NCI-H2081 treated with DMSO at 0.1 percent for 48 hours (cell line): ENCODE data around the gene SKA3.
"Not testable (repeated sequence)": the region's sequence is repeated elsewhere in the genome, so short reads cannot be mapped to it uniquely, and the experiment has no call there.

ENCODE experiments used
- DNase-seq: peaks from one replicate; lab custom pipeline; 2025; lab: John Stamatoyannopoulos, UW

The SKA3 gene

DNA sequence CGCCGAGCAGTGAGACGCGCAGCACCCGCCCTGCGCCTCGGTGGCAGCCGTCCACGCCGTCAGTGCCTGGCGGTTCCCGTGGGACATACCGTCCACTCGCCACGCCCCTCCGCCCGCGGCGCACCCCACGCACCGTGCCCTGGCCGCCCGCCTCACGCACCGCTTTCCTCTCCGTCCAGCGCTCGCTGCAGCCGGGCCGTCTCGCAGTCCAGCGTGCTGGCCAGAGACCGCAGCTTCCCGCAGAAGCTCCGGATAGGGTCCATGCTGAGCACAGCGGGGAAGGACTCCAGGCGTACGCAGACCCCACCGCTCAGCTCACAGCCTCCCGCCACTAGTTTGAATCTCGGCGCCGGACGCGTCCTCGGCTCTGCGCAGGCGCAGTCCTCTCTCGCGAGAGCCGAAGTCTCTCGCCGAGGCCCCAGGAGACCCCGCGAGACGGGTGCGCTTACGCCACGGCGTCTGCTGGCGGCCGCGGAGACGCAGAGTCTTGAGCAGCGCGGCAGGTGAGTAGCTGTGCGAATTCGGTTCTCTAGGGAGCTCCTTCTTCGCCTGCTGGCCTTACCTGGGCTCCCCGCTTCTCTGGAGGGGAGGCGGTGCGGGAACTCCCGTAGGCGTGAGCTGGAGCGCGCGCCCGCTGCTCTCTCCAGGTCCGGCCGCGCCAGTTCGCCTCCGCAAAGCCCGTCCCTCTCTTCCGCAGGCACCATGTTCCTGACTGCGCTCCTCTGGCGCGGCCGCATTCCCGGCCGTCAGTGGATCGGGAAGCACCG lies at the start of gene SKA3, which contains the start of gene MRPL57:
SKA3 (minus strand) TSS at position 338 of the 767 bp plus-strand sequence; CDS start at position 263, 75 bp downstream.
MRPL57 (plus strand) TSS at position 444 of the 767 bp plus-strand sequence; CDS start at position 703, 259 bp downstream.
- peak; percentile 66 for DNase-seq

DNA sequence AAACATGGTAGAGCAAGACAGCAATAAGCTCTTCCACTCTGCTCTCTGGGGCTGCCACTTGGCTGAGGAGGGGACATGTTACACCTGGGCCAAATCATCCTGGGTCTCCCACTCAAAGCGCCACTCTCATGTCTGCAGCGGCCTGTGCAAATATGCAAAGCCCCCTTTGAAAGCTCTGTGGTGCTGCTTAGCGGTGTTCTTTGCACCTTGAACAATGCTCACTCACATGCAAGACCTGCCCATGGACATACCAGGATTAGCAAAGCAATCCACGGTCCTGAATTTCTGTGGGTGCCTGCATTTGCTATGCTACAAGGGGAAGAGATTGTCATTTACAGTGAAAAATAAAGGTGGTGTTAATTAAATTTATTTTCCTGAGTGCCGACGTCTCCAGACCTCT lies 48.7 kb upstream of the SKA3 start:
- no peak for DNase-seq

- DNase-seq, result no peak
Measured at GRCh38 chr13:21221268-21221667, 44.9 kb upstream of the SKA3 start.

DNA sequence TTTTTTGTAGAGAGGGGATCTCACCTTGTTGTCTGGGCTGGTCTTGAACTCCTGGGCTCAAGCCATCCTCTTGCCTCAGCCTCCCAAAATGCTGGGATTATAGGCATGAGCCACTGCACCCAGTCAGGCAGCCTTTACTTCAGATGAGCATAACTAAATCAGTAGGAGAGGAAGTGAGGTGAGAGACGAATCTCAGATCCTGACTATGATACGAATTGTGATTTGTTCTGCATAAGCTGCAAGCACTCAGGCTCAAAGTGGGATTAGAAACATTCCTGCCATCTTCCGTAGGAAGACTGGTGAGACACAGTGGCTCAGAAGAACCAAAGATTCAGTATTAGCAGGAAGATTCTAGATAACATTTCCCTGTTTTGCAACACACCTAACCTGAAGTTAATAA lies 43.4 kb upstream of the SKA3 start:
- not testable (repeated sequence) for DNase-seq

DNA sequence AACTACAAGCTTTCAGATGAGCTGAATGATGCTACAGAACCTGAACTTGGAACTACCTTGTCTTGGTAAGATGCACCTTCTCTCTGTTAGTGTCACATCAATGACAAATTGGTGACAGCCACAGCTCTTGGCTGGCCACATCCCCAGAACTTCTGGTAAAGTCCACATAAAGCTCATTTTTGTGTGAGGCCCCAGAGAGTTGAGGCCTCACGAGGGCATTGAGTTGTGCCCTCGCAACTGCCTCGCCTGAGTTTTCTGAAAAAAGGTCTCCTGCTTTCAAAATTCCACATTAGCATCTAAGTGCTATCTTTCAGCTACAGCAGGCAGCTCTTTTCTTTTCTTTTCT lies 42.7 kb upstream of the SKA3 start:
- DNase-seq, result no peak

- no peak for DNase-seq
Measured at GRCh38 chr13:21218351-21219035, 42.1 kb upstream of the SKA3 start.

GRCh38 chr13:21216332-21216731 lies 40.0 kb upstream of the SKA3 start:
- no peak for DNase-seq

DNA sequence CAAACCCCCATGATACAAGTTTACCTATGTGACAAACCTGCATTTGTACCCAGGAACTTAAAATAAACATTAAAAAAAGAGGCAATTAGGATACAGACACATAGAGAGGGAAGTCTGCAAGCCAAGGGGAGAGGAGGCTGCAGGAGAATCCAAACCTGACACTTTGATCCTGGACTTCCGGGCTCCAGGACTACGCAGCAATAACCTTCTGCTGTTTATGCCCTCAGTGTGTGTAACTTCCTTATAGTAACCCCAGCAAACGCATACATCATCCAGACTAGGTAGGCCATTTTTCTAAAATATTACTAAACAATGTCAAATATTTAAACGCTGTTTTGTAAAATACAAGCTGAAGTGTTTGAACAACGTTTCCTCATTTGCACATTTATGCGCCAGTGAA lies 39.1 kb upstream of the SKA3 start:
- not testable (repeated sequence) for DNase-seq

- no peak for DNase-seq
Measured at GRCh38 chr13:21212138-21212775, 35.9 kb upstream of the SKA3 start.

DNA sequence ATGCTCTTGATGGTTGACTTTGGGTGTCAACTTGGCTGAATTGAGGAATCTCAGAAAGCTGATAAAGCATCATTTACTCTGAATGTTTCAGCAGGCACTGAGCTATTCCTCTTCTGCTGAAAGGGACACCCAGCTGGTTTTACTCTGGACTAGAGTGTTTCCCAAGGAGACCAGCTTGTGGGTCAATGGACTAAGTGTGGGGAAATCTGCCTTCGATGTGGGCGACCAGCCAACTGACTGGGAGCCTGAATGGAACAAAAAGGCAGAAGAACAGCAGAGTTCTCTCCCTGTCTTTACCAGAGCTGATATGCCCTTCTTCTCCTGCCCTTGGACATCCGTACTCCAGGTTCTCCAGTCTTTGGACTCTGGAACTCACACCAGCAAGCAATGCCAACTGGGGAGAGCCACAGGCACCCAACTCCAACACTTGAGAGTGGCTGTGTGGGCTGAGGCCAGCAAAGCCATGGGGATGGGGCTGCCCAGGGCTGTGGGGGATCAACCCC lies 32.4 kb upstream of the SKA3 start:
- DNase-seq, result no peak

DNA sequence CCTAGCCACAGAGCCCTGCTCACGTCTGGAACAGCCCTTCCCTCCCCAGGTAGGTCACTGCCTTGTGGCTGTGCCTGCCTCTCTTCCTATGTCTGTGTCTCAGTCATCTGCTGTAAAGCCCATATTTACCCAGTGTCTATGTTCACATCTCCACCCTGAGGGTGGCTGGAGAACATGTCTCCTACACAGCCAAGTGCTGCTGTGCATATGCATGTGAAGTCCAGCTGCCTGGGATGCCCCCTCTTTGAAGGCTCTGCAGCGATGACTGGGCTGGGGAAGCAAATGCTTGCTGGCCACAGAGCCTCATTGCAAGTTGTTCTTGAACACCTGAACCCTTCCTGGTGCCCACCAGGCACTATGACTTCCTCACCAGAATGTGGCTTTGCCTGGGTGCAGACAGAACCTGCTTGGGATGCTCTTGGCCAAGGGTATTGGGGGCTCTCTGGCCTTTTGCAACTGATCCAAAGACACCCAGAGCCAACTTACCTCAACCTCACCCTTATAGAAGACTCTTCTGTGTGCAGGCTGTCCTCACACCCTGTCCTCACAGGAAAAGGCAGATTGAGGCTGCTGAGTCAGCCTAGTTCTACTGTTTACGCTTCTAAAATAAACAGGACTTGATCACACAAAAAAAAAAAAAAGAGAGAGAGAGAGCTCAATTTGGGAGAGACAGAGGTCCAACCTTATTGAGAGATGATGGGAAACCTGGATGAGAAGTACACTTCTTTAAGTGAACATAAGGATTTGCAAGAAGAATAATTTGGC lies 26.6 kb upstream of the SKA3 start:
- DNase-seq, result no peak

GRCh38 chr13:21201456-21202190 lies 25.3 kb upstream of the SKA3 start:
- DNase-seq, result not testable (repeated sequence)

- DNase-seq, result not testable (repeated sequence)
Measured at GRCh38 chr13:21198391-21198790, 22.0 kb upstream of the SKA3 start.

DNA sequence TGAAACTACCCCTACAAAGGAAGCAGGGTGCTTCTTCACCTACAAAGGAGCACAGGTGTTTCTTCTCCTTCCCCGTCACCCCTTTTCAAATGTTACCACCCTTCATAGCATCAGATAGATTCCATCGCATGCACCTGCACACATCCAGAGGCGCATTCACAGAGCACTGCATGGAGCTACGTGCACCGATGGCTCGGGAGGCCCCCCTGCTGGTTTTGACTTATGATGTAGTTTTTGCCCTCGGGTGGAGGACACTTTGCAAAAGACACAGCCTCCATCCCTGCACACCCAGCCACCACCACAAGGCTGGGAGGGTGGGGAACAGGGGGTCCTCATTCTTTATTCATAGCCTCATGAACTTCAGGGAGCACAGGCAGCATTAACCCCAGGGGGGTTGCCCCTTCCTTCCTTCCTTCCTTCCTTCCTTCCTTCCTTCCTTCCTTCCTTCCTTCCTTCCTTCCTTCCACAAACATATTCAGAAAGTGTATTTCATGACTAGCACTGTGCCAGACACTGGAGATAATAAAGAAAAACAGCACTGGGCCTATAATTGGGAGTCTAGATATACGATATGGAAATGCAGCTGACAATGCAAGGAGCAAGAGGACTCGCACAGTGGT lies 21.4 kb upstream of the SKA3 start:
- DNase-seq, result not testable (repeated sequence)

DNA sequence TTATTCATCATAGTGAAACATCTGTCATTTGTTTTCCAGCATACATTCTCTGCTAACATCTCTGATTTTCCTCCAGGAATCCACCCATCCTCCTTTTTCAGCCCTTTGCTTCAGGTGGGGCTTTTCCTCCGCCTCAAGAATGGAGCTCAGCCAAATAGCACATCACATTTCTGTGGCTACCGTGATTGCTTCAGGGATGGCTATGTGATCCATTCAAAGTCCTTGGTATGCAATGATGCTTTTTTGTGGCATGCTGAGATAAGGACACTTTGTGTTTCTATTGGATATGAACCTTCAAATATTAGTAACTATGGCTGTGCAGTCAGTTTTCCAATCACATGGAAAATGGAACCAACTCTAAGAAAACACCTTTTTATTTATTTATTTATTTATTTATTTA lies 18.4 kb upstream of the SKA3 start:
- not testable (repeated sequence) for DNase-seq

- DNase-seq, result not testable (repeated sequence)
Measured at GRCh38 chr13:21186410-21186809, 10.1 kb upstream of the SKA3 start.

DNA sequence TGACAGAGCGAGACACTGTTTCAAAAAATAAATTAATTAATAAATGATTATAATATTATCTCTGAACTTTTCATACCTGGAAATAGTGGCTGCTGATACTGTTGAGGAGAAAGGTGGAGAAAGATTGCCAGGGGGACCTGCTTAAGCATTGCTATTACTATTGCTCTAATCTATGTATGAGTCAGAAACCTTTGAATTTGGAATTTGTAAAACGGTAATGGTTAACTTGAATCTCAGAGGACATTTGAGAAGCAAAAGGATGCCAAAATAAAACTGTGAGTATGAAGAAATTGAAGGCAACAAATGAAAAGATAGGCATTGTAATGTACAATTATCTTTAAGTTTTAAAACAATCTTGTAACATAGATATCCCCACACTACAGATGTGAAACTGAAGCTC lies 5.3 kb upstream of the SKA3 start:
- no peak for DNase-seq

- no peak for DNase-seq
Measured at GRCh38 chr13:21176982-21177284, 581 bp upstream of the SKA3 start.

GRCh38 chr13:21175656-21176214 lies 617 bp downstream of the SKA3 start:
- no peak for DNase-seq

- not testable (repeated sequence) for DNase-seq
Measured at GRCh38 chr13:21173767-21174166, 2.6 kb downstream of the SKA3 start.

DNA sequence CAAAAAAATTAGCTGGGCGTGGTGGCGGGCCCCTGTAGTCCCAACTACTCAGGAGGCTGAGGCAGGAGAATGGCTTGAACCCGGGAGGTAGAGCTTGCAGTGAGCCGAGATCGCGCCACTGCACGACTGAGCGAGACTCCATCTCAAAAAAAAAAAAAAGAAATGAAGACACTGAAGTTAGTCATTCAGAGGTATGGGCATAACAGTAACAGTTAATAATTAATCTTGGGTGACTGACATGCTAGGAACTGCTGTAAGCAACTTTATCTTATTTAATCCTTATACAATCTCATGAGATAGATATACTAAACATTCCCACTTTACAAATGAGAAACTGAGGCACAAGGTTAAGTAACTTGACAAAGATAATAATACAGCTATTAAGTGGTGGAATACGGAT lies 4.9 kb downstream of the SKA3 start:
- DNase-seq, result no peak
